Activated CD4-positive, alpha-beta T cell treated with anti-CD3 and anti-CD28 coated beads, Interleukin-2, amount 10 ng/mL, durations not matched to agents 24 days and 14 days (primary cell): Measurements from ENCODE around the gene PNPT1. TPM values are rescaled to one million over a fixed set of nuclear protein-coding genes. Genes with fewer than 3 reads are reported as not detected.
"Not testable (repeated sequence)": the region's sequence is repeated elsewhere in the genome, so short reads cannot be mapped to it uniquely, and the experiment has no call there.

Experiments
- DNase-seq: peaks from one replicate; pipeline ENCODE4 v3.0.0; 2022
- H3K27ac Mint-ChIP-seq: one replicate; pipeline ENCODE4 v1.8.0; 2022; ENCODE audit warnings: mild to moderate bottlenecking, mixed read lengths
- H3K27me3 Mint-ChIP-seq: one replicate; pipeline ENCODE4 v1.8.0; 2022; ENCODE audit warnings: mixed read lengths
- H3K36me3 Mint-ChIP-seq: one replicate; pipeline ENCODE4 v1.8.0; 2022; ENCODE audit warnings: low read depth, mild to moderate bottlenecking, mixed read lengths
- H3K4me1 Mint-ChIP-seq: one replicate; pipeline ENCODE4 v1.8.0; 2021; ENCODE audit warnings: mixed read lengths
- H3K4me3 Mint-ChIP-seq: one replicate; pipeline ENCODE4 v1.8.0; 2022; ENCODE audit warnings: mild to moderate bottlenecking, moderate library complexity, mixed read lengths
- H3K9me3 Mint-ChIP-seq: one replicate; pipeline ENCODE4 v1.8.0; 2021; ENCODE audit warnings: mixed read lengths
- intact Hi-C: fragments of 100-400 bp; cut with micrococcal nuclease; formaldehyde crosslinking; loops from one replicate; pipeline ENCODE4 v1.15.1; 2023
- total RNA-seq: library from RNA; stranded (reverse); gene quantifications from 2 replicates; pipeline ENCODE4 v1.2.3, GENCODE V29; 2022

PNPT1 gene
- total RNA-seq: 68.1 and 77.9 TPM in 2 replicates

DNA sequence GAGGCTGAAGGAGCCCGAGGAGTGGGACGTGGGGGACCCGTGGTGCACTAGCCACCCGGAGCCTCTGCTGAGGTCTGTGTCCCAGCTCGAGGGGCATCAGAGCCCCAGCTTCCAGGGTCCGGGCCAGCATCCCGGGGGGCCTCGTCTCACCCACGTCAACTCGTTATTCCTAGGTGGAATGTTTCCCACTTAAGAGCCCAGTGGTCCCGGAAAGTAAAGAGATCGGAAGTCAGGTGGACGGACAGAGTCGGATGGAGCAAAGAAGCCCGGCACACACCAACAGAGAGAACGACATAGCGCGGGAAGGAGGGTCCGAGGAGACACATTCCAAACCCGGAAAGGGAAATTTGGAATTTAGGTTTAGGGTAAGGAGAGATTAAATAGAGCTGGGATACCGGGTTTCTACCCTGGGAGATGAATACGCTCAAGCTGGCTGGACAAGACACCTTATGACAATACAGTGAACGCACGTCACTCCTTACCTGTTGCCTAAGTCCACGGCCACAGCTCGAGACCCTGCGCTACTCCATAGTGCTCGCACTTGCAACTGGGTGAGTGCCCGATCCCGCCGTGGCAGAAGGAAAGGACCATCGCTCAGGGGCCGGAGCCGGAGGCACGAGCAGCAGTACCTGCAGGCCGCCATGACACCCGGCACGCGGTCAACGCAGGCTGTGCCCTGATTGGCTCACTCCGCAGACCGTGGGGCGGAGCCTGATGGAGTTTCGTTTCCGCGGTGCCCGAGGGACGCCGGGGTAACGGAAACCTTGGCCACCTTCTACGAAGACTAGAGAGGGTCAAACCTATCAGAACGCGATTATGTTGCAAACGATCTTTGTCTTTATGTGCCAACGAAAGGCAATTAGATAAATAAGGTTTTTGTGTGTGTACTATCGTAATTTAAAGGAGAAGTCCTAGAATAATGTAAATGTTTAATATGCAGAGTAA lies at the start of gene PNPT1:
PNPT1 (minus strand) TSS at position 664 of the 945 bp plus-strand sequence; CDS start at position 643, 21 bp downstream.
- Mint-ChIP-seq H3K36me3 (peaks cover 28% of the 10 kb centered on the region), H3K27me3 (peaks cover 6% of the 10 kb centered on the region), H3K27ac (peak within 1 kb of the TSS; percentile 96), H3K4me1 (peaks cover 29% of the 10 kb centered on the region), H3K4me3 (peak within 1 kb of the TSS; percentile 98), H3K9me3 (no peaks in the 10 kb centered on the region)
- peak; percentile 99 for DNase-seq
- intact Hi-C loops: loop anchor here (1.0 to 5.0 kb wide), 6 partner anchors 76 to 1906 kb away; partner anchors contain the start of genes ASB3, CCDC88A, CFAP36 and CLHC1

DNA sequence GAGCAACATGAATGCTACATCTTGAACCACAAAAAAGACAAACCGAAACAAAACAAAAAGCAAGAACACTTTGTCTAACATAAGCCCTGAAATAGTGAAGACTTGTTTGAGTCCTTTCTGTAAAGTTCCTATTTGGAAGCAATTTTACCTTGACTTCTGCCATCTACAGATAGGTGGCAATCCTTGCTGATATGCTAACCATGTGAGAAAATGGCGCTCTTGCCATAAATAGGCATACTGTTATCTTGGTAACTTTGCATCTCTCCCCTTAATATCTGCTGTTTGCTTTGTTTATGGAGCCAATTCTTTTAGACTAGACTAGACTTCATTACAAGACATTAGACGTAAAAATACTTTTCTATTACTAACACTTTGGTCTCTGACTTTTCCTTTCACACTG lies 49.4 kb upstream of the PNPT1 start:
- no peaks in the 10 kb centered on the region for H3K9me3 Mint-ChIP-seq
- intact Hi-C loops: no loop called here
- H3K27ac Mint-ChIP-seq: no peak overlapping the region
- no peaks in the 10 kb centered on the region for H3K27me3 Mint-ChIP-seq
- no peak overlapping the region for H3K4me3 Mint-ChIP-seq
- H3K36me3 Mint-ChIP-seq: no peaks in the 10 kb centered on the region
- H3K4me1 Mint-ChIP-seq: no peaks in the 10 kb centered on the region
- DNase-seq: no peak

DNA sequence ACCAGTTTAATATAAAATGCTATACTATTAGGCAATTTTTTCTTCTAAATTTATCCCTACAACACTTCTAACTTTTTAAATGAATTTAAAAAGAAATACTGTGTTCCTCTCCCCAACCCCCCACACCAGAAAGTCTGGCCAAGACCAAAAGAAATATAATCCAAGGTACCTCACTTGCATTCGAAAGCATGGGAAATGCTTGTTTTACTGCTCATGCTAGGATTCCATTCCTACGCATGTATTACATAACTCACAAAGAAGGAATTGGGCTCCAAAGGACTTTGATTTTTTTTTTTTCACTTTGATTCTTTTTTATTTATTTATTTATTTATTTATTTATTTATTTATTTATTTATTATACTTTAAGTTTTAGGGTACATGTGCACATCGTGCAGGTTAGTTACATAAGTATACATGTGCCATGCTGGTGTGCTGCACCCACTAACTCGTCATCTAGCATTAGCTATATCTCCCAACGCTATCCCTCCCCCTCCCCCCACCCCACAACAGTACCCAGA lies 42.4 kb upstream of the PNPT1 start:
- not testable (repeated sequence) for DNase-seq

DNA sequence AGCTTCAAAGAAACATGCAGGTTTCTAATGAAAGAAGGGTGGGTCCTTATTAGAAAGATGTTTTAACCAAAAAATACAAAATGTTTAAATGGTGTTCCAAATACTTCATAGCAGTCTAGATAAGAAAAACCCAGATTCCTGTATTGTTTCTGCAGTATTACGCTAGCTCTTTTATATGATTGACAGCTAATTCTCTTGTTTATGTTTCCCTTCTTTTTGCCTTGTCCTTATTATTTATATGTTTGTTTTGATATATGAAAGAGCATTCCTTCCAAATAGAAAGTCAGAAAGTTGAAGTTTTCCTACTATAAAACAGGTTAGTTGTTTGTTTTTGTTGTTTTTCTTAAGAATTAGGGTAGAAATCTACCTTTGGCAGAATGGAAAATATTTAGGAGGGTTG lies 41.1 kb upstream of the PNPT1 start:
- DNase-seq: no peak
- H3K4me1 Mint-ChIP-seq: no peaks in the 10 kb centered on the region
- intact Hi-C loops: no loop called here
- no peak overlapping the region for H3K27ac Mint-ChIP-seq
- no peak overlapping the region for H3K4me3 Mint-ChIP-seq
- no peaks in the 10 kb centered on the region for H3K36me3 Mint-ChIP-seq
- H3K27me3 Mint-ChIP-seq: peaks cover 6% of the 10 kb centered on the region
- no peaks in the 10 kb centered on the region for H3K9me3 Mint-ChIP-seq

More for the DNA sequence above, 42.4 kb upstream of the PNPT1 start:
- H3K27me3 Mint-ChIP-seq, H3K4me1 Mint-ChIP-seq, H3K9me3 Mint-ChIP-seq, H3K4me3 Mint-ChIP-seq, H3K27ac Mint-ChIP-seq, H3K36me3 Mint-ChIP-seq, intact Hi-C loops: not testable (repeated sequence)

DNA sequence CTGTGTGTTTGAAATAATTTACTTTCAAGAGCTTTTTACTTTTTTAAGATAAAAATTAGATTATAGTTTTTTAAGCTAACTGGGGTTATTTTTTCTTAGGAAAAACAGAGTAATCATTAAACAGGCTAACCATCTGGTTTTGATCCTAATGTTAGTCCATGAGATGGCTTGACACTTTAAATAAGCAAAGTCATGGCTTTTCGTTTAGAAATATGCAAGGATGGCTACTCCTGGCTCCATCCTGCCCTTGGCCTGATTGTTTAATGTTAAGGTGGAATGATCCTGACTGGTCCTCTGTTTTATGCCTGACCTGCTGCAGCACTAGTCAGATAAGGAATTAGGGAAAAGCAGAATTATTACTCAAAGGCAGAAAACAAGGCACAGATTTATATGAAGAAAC lies 39.7 kb upstream of the PNPT1 start:
- intact Hi-C loops: no loop called here
- H3K4me1 Mint-ChIP-seq: no peaks in the 10 kb centered on the region
- DNase-seq: no peak
- H3K4me3 Mint-ChIP-seq: no peak overlapping the region
- no peaks in the 10 kb centered on the region for H3K9me3 Mint-ChIP-seq
- peaks cover 7% of the 10 kb centered on the region for H3K27me3 Mint-ChIP-seq
- H3K36me3 Mint-ChIP-seq: no peaks in the 10 kb centered on the region
- H3K27ac Mint-ChIP-seq: no peak overlapping the region

DNA sequence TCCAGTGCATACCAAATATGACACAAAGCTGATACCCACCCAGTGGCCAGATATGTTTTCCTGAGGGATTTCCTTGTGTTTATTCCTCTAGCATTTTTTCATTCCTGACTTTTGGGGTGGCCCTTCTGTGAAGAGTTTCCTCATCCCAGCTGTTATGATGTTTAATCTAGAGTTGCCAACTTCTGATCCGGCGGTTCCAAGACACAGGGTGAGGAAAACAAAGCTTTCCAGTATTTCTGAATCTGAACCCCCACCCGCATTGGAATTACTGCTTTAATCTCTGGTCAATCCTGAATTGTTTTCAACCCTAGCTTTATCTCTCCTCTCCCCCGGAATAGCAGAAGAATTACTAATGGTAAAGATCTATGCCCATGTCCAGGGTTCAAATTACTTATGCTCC lies 39.2 kb upstream of the PNPT1 start:
- H3K27me3 Mint-ChIP-seq: peaks cover 9% of the 10 kb centered on the region
- no peaks in the 10 kb centered on the region for H3K36me3 Mint-ChIP-seq
- no peaks in the 10 kb centered on the region for H3K9me3 Mint-ChIP-seq
- no peaks in the 10 kb centered on the region for H3K4me1 Mint-ChIP-seq
- H3K27ac Mint-ChIP-seq: no peak overlapping the region
- no peak for DNase-seq
- intact Hi-C loops: no loop called here
- no peak overlapping the region for H3K4me3 Mint-ChIP-seq

DNA sequence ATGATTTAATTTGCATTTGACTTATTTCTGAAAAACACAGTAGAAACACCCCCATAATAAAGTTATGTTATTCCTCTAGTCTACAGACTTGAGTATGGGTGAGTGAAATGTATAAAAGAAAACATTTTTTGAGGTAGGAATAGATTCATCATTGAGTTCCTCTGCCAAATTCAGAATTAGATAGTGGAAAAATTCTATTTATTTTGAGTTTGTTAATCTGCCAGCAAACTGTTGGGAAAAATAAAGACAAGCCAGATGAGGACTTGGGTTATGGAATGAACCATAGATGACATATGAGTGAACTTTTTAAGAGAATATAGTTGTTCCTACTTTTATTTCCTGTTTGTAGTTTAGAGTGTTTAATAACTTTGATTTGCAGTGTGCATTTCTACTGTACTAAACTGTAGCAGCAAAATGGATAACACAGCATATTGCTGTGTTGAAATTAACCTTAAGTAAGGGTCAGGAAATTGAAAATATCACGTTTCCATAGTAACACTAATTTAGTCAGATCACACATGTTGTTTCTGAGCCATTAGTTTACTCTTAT lies 35.6 kb upstream of the PNPT1 start:
- no peak for DNase-seq
- intact Hi-C loops: no loop called here
- peaks cover 9% of the 10 kb centered on the region for H3K27me3 Mint-ChIP-seq
- H3K27ac Mint-ChIP-seq: no peak overlapping the region
- no peak overlapping the region for H3K4me3 Mint-ChIP-seq
- no peaks in the 10 kb centered on the region for H3K4me1 Mint-ChIP-seq
- H3K36me3 Mint-ChIP-seq: no peaks in the 10 kb centered on the region
- H3K9me3 Mint-ChIP-seq: no peaks in the 10 kb centered on the region

DNA sequence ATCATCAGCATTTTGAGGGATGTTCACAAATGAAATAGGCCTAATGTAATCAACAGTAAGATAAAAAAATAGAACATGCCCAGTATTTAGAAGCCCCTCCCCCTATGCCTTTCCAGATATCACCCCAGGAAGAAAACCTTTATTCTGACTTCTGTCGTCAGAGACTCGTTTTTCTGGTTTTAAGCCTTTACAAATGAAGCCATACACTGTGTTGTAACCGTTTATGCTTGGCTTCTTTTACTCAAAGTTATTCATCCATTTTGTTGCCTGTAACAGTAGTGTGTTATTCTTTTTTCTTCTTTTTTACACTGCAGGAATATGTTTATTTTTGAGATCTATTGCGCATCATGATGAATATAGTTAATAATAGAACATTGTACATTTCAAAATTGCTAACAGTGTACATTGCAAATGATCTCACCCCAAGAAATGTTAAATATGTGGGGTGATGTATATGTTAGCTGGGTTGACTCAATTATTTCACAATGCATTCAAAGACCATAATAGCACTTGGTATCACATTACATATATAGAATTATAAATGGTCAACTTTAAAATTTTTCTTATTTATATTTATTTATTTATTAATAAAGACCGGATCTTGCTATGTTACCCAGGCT lies 28.1 kb upstream of the PNPT1 start:
- DNase-seq: no peak
- no peak overlapping the region for H3K27ac Mint-ChIP-seq
- no peaks in the 10 kb centered on the region for H3K9me3 Mint-ChIP-seq
- H3K4me3 Mint-ChIP-seq: no peak overlapping the region
- intact Hi-C loops: no loop called here
- no peaks in the 10 kb centered on the region for H3K4me1 Mint-ChIP-seq
- H3K36me3 Mint-ChIP-seq: no peaks in the 10 kb centered on the region
- peaks cover 4% of the 10 kb centered on the region for H3K27me3 Mint-ChIP-seq

DNA sequence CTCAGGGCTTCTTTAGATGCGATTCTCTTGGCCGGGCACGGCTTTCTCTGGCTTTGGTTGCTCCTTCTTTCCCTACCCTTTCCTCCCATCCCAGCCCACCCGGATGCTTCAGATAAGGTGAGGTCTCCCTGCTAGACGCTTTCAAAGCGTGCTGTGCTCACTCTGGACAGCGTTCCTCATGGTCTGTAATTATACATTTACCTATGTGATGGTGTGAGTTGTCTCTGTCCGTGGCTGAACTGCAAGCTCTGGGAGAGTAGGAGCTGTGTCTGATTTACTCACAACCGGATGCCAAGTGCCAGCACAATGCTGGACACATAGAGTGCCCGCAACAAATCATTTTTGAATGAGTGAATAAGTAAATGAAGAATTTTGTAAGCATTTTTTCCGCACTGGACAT lies 26.8 kb upstream of the PNPT1 start:
- no peaks in the 10 kb centered on the region for H3K36me3 Mint-ChIP-seq
- DNase-seq: no peak
- H3K9me3 Mint-ChIP-seq: no peaks in the 10 kb centered on the region
- H3K4me3 Mint-ChIP-seq: no peak overlapping the region
- intact Hi-C loops: no loop called here
- H3K4me1 Mint-ChIP-seq: no peaks in the 10 kb centered on the region
- peaks cover 7% of the 10 kb centered on the region for H3K27me3 Mint-ChIP-seq
- no peak overlapping the region for H3K27ac Mint-ChIP-seq

DNA sequence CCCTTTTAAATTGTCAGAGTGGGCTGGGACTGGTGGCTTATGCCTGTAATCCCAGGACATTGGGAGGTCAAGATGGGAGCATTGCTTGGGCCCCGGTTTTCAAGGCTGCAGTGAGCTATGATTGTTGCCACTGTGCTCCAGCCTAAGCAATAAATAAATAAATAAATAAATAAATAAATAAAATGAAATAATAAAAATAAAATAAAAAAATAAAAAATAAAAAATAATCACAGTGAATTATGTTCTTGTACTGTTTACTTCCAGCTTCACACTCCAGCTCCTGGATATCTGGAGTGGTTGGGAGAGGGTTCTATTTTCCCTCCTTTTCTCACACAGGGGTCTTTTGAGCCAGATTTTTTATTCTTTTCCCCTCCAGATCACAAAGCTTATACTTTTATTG lies 26.2 kb upstream of the PNPT1 start:
- Mint-ChIP-seq H3K9me3 (no peaks in the 10 kb centered on the region), H3K4me3 (no peak overlapping the region), H3K36me3 (no peaks in the 10 kb centered on the region), H3K4me1 (no peaks in the 10 kb centered on the region), H3K27ac (no peak overlapping the region), H3K27me3 (peaks cover 7% of the 10 kb centered on the region)
- DNase-seq: no peak
- intact Hi-C loops: loop anchor here (5.0 to 10.0 kb wide), 2 partner anchors 1775 to 1797 kb away; no protein-coding TSS in a partner anchor

DNA sequence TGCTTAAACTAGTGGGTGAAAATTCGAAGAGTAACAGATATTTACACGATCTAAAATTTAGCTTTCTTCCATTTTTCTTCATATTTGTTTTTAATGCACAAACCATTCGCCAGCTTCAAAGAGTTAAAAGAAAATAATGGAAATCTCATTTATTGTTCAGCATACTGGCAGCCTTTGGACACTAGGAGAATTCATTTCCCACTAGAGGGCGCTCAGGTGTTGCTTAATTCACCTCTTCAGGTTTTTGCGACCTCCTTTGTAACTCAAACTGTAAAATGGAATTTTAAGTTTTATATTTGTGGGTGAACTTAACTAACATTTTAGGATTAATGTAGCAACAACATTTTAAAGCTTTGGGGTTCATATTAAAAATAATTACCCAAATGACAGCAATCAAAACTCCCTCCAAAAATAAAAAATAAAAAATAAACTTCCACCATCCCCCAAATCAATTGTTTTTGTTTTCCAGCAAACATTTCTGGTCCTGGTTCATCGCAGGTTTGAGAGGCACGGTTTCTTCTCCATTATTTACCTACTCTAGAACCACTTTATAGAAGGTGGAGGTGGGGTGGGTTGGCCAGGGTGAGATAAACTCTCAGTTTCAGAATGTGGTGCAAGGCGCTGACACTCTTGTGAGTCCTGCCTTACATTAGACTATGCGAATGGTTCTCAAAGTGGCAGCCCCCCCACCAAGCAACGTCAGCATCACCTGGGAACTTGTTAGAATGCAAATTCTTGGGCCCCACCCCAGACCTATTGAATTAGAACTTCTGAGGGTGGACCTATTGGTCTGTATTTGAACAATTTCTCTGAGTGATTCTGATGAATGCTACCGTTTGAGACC lies 24.7 kb upstream of the PNPT1 start:
- Mint-ChIP-seq H3K9me3 (no peaks in the 10 kb centered on the region), H3K36me3 (no peaks in the 10 kb centered on the region), H3K4me1 (no peaks in the 10 kb centered on the region), H3K27me3 (peaks cover 6% of the 10 kb centered on the region), H3K4me3 (no peak overlapping the region), H3K27ac (no peak overlapping the region)
- peak; percentile 84 for DNase-seq
- intact Hi-C loops: loop anchor here (1.0 to 10.0 kb wide), 3 partner anchors 243 to 1799 kb away; no protein-coding TSS in a partner anchor

DNA sequence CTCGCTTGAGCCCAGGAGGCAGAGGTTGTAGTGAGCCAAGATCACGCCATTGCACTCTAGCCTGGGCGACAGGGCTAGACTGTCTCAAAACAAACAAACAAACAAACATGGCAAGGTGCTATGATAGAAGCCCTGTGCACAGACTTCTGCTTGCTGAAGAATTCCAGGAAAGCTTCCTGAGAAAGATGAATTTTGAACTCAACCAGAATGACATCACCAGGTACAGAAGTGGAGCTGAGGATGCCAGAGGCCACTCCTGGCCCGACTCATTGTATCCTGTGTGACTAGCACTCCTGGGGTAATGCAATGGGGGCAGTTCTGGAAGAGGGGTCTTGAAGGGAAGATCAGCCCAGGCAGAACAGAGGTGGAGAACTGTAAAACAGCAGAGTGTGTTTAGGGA lies 22.0 kb upstream of the PNPT1 start:
- no peaks in the 10 kb centered on the region for H3K9me3 Mint-ChIP-seq
- intact Hi-C loops: loop anchor here (2.0 to 10.0 kb wide), 3 partner anchors 417 to 1802 kb away; no protein-coding TSS in a partner anchor
- no peaks in the 10 kb centered on the region for H3K4me1 Mint-ChIP-seq
- no peak overlapping the region for H3K27ac Mint-ChIP-seq
- DNase-seq: no peak
- no peaks in the 10 kb centered on the region for H3K36me3 Mint-ChIP-seq
- H3K4me3 Mint-ChIP-seq: no peak overlapping the region
- peaks cover 10% of the 10 kb centered on the region for H3K27me3 Mint-ChIP-seq

DNA sequence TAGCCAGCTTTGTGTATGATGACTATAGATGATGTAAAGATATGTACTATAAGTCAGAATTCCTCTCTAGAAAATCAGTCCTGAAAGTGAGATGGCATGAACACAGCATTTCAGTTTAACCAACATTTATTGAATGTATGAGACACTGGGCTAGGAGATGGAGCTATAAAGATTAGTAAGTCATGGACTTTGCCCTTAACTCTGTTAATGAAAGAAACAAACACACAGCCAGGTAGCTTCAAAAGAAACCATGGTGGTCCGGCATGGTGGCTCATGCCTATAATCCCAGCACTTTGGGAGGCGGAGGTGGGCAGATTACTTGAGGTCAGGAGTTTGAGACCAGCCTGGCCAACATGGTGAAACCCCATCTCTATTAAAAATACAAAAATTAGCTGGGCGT lies 21.5 kb upstream of the PNPT1 start:
- not testable (repeated sequence) for H3K36me3 Mint-ChIP-seq, DNase-seq

More for the DNA sequence above, 21.5 kb upstream of the PNPT1 start:
- not testable (repeated sequence) for H3K27ac Mint-ChIP-seq, H3K4me3 Mint-ChIP-seq, H3K4me1 Mint-ChIP-seq, H3K9me3 Mint-ChIP-seq, H3K27me3 Mint-ChIP-seq
- intact Hi-C loops: loop anchor here (5.0 to 10.0 kb wide), 2 partner anchors 1780 to 1802 kb away; no protein-coding TSS in a partner anchor
